HCT116 (cell line): ENCODE data around the gene RAPSN. TPM values are rescaled to one million over a fixed set of nuclear protein-coding genes. Genes with fewer than 3 reads are reported as not detected.
A peak's percentile ranks its signal among the peaks of the same experiment; 100 is the strongest.

ENCODE experiments used
- ATAC-seq: fragments of 200-7000 bp; cut with Tn5 transposase; 2 replicates; pipeline ENCODE4 v1.9.1; 2020; ENCODE audit warnings: mild to moderate bottlenecking, moderate library complexity
- BruUV-seq: library from RNA; stranded (reverse); fragments of 400-500 nt; replicated peaks from 2 replicates; lab custom pipeline; 2021; lab: Mats Ljungman, UMichigan
- CTCF ChIA-PET: fragments of 300-600 bp; sonication (Branson Sonifier 250); formaldehyde crosslinking; loops from one replicate; lab custom pipeline; 2021; ENCODE audit warnings: antibody characterized with exemption; lab: Charles Lee
- POLR2A ChIA-PET: fragments of 300-600, 350-600 bp; sonication (Branson Sonifier 250); formaldehyde crosslinking; loops from one replicate; lab custom pipeline; 2021; ENCODE audit warnings: antibody characterized with exemption; lab: Charles Lee
- RAD21 ChIA-PET, 2 experiments: fragments of 300-600 bp; sonication (Branson Sonifier 250); formaldehyde crosslinking; loops; one replicate each; lab custom pipeline; 2023; ENCODE audit warnings: low total read pairs in 2 of 2; ENCODE audit not compliant: uncharacterized antibody in 2 of 2, unreplicated experiment in 2 of 2, low non-redundant PET in 1 of 2; lab: Charles Lee
- DNase-seq: peaks from one replicate; pipeline ENCODE4 v3.0.0-alpha.2; 2010; ENCODE audit warnings: low read depth, low spot score
- H2AFZ ChIP-seq: fragments of 200-600 bp; shearing (Covaris generic), sonication (generic); 2 replicates; pipeline ENCODE4 v1.6.1; 2017; ENCODE audit warnings: low read depth, mixed run types, mixed read lengths, antibody characterized with exemption, low read length; ENCODE audit not compliant: poor library complexity, severe bottlenecking
- H3K27ac ChIP-seq: 2 replicates; pipeline ENCODE4 v1.5.1; 2012; ENCODE audit warnings: low read depth, low read length
- H3K27me3 ChIP-seq: fragments of 200-600 bp; sonication (generic); 2 replicates; pipeline ENCODE4 v1.6.1; 2016; ENCODE audit warnings: mixed run types, low read length, mixed read lengths; ENCODE audit not compliant: insufficient read depth
- H3K36me3 ChIP-seq, 2 experiments: fragments of 200-500 bp in 1 of 2; fragments of 200-600 bp in 1 of 2; sonication (Bioruptor generic) in 1 of 2; sonication (generic) in 1 of 2; 2 replicates each; pipeline versions ENCODE4 v1.5.1 to v1.6.1; 2014 to 2016; ENCODE audit warnings: low read length in 2 of 2, inconsistent platforms in 1 of 2, mixed read lengths in 1 of 2, mixed run types in 1 of 2; ENCODE audit not compliant: insufficient read depth in 2 of 2, control insufficient read depth in 1 of 2
- H3K4me1 ChIP-seq, 2 experiments: fragments of 200-600 bp in 1 of 2; sonication (generic) in 1 of 2; 2 replicates each; pipeline versions ENCODE4 v1.5.1 to v1.6.1; 2012 to 2017; ENCODE audit warnings: low read length in 2 of 2, inconsistent platforms in 1 of 2, mild to moderate bottlenecking in 1 of 2, mixed read lengths in 1 of 2, mixed run types in 1 of 2, moderate library complexity in 1 of 2; ENCODE audit not compliant: insufficient read depth in 2 of 2, control insufficient read depth in 1 of 2
- H3K4me2 ChIP-seq: fragments of 200-600 bp; sonication (generic); 2 replicates; pipeline ENCODE4 v1.6.1; 2017; ENCODE audit warnings: mixed run types, low read length, mixed read lengths
- H3K4me3 ChIP-seq, 2 experiments: fragments of 200-600 bp in 1 of 2; sonication (generic) in 1 of 2; replicated peaks in 1 of 2; 2 replicates each; pipeline ENCODE4 v1.5.1; 2011 to 2016; ENCODE audit warnings: low read length in 2 of 2, control low read depth in 1 of 2, low read depth in 1 of 2, mild to moderate bottlenecking in 1 of 2, mixed read lengths in 1 of 2, mixed run types in 1 of 2
- H3K79me2 ChIP-seq: fragments of 200-600 bp; sonication (generic); 2 replicates; pipeline ENCODE4 v1.6.1; 2017; ENCODE audit warnings: mild to moderate bottlenecking, mixed run types, low read length, moderate library complexity, mixed read lengths; ENCODE audit not compliant: insufficient read depth
- H3K9ac ChIP-seq: fragments of 200-600 bp; sonication (generic); 2 replicates; pipeline ENCODE4 v1.6.1; 2016; ENCODE audit warnings: low read length, mixed read lengths
- H3K9me2 ChIP-seq: fragments of 200-600 bp; sonication (generic), shearing (Covaris generic); 2 replicates; pipeline ENCODE4 v1.6.1; 2017; ENCODE audit warnings: mixed run types, mild to moderate bottlenecking, moderate library complexity; ENCODE audit not compliant: insufficient read depth
- H3K9me3 ChIP-seq, 2 experiments: fragments of 200-500 bp in 1 of 2; fragments of 200-600 bp in 1 of 2; sonication (Bioruptor generic) in 1 of 2; sonication (generic) in 1 of 2; 2 replicates each; pipeline ENCODE4 v1.6.1; 2014 to 2017; ENCODE audit warnings: low read length in 2 of 2, mixed read lengths in 2 of 2, inconsistent platforms in 1 of 2, low read depth in 1 of 2, mild to moderate bottlenecking in 1 of 2, mixed run types in 1 of 2, moderate library complexity in 1 of 2; ENCODE audit not compliant: control insufficient read depth in 1 of 2, insufficient read depth in 1 of 2
- H4K20me1 ChIP-seq: fragments of 200-600 bp; sonication (generic), shearing (Covaris generic); 2 replicates; pipeline ENCODE4 v1.6.1; 2017; ENCODE audit warnings: mixed run types, mild to moderate bottlenecking, moderate library complexity; ENCODE audit not compliant: insufficient read depth
- EGR1 ChIP-seq: IDR thresholded peaks from 2 replicates; pipeline ENCODE4 v1.6.1; 2012; ENCODE audit warnings: low read depth
- FOSL1 ChIP-seq: IDR thresholded peaks from 2 replicates; pipeline ENCODE4 v1.6.1; 2012; ENCODE audit warnings: low read depth
- POLR2AphosphoS5 ChIP-seq: IDR thresholded peaks from 2 replicates; pipeline ENCODE4 v1.6.1; 2011; ENCODE audit warnings: mild to moderate bottlenecking, low read depth, low read length, moderate library complexity
- intact Hi-C: fragments of 100-400 bp; cut with micrococcal nuclease; formaldehyde crosslinking; loops from 2 replicates; pipeline ENCODE4 v1.10.0; 2022
- total RNA-seq: library from RNA; stranded (reverse); gene quantifications from one replicate; pipeline ENCODE4 v1.2.1, GENCODE V29; 2021; ENCODE audit not compliant: unreplicated experiment
- TF ChIP-seq, protein P1 (sequence below): IDR thresholded peaks from 2 replicates; pipeline ENCODE4 v1.6.1; 2012; ENCODE audit warnings: low read depth

RAPSN gene
- total RNA-seq, 1 experiment from 2014 or later = 0.57 TPM

- RAD21 ChIA-PET = no interaction called here
- TF ChIP-seq FOSL1 = no peak
- TF ChIP-seq, protein P1, sequence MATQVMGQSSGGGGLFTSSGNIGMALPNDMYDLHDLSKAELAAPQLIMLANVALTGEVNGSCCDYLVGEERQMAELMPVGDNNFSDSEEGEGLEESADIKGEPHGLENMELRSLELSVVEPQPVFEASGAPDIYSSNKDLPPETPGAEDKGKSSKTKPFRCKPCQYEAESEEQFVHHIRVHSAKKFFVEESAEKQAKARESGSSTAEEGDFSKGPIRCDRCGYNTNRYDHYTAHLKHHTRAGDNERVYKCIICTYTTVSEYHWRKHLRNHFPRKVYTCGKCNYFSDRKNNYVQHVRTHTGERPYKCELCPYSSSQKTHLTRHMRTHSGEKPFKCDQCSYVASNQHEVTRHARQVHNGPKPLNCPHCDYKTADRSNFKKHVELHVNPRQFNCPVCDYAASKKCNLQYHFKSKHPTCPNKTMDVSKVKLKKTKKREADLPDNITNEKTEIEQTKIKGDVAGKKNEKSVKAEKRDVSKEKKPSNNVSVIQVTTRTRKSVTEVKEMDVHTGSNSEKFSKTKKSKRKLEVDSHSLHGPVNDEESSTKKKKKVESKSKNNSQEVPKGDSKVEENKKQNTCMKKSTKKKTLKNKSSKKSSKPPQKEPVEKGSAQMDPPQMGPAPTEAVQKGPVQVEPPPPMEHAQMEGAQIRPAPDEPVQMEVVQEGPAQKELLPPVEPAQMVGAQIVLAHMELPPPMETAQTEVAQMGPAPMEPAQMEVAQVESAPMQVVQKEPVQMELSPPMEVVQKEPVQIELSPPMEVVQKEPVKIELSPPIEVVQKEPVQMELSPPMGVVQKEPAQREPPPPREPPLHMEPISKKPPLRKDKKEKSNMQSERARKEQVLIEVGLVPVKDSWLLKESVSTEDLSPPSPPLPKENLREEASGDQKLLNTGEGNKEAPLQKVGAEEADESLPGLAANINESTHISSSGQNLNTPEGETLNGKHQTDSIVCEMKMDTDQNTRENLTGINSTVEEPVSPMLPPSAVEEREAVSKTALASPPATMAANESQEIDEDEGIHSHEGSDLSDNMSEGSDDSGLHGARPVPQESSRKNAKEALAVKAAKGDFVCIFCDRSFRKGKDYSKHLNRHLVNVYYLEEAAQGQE = no peak
- no peak for TF ChIP-seq POLR2AphosphoS5
- peak; percentile 53; the same call in 1 of the 2 replicates for TF ChIP-seq EGR1
- Histone ChIP-seq H3K36me3 (peaks cover 8 to 20% of the 10 kb centered on the region in 2 experiments), H3K4me2 (peak overlapping the region; percentile 50), H3K9me3 (no peaks in the 10 kb centered on the region), H2AFZ (no peak overlapping the region), H3K27me3 (no peaks in the 10 kb centered on the region), H3K9me2 (no peaks in the 10 kb centered on the region), H3K4me3 (no peak overlapping the region), H3K4me1 (peaks cover 32 to 51% of the 10 kb centered on the region in 2 experiments), H3K79me2 (peaks cover 1% of the 10 kb centered on the region; the same call in 1 of the 2 replicates), H3K27ac (peak overlapping the region; percentile 51; the same call in 1 of the 2 replicates), H4K20me1 (no peaks in the 10 kb centered on the region), H3K9ac (peak overlapping the region; percentile 30; the same call in 1 of the 2 replicates)
- BruUV-seq = no TSS peak
- ATAC-seq (no peak), DNase-seq (no peak)
- POLR2A ChIA-PET = no interaction called here
- CTCF ChIA-PET = no interaction called here
- intact Hi-C loops = no loop called here
These were observed 34.8 kb downstream of the RAPSN start for GRCh38 chr11:47413908-47414684.
